ENCODE measurements around the gene GNPNAT1. TPM values are rescaled to one million over a fixed set of nuclear protein-coding genes. Genes with fewer than 3 reads are reported as not detected.
A peak's percentile ranks its signal among the peaks of the same experiment; 100 is the strongest.

Gene GNPNAT1
- polyA plus RNA-seq, 1 of the 3 experiments (the other 2 are of a cell fraction): 15.2 TPM

- Histone ChIP-seq H3K4me2 (no peak overlapping the region), H3K36me3 (replicated peaks in 1 of 2; ENCODE audit: control insufficient read depth in 1 of 2, insufficient read depth in 2 of 2, low read length in 1 of 2) (no peaks in the 10 kb centered on the region), H3K79me2 (ENCODE audit: insufficient read depth) (no peaks in the 10 kb centered on the region), H4K20me1 (ENCODE audit: insufficient read depth) (no peaks in the 10 kb centered on the region), H3K9me3 (no peaks in the 10 kb centered on the region), H3K4me3 (ENCODE audit: low read depth in 2 of 2, low read length in 1 of 2) (no peak overlapping the region), H3K27ac (ENCODE audit: low read depth in 2 of 2, low read length in 1 of 2) (peak overlapping the region; percentile 92 to 95), H3K9ac (peak overlapping the region; percentile 51; the same call in 1 of the 2 replicates), H2AFZ (ENCODE audit: low read depth) (peak overlapping the region; percentile 87; the same call in 1 of the 2 replicates), H3K4me1 (ENCODE audit: control insufficient read depth in 1 of 2, insufficient read depth in 2 of 2, low read depth in 1 of 2, low read length in 1 of 2) (peaks cover 32 to 43% of the 10 kb centered on the region in 2 experiments), H3K9me2 (no peaks in the 10 kb centered on the region), H3F3A (replicated peaks; ENCODE audit: insufficient read depth) (peaks cover 36% of the 10 kb centered on the region), H3K27me3 (ENCODE audit: insufficient read depth) (no peaks in the 10 kb centered on the region)
- WGBS (ENCODE audit: low lambda C conversion rate): 10% methylated on average over 5 of the region's 5 CpGs
- DNase-seq: peak; percentile 67
- ChIA-PET POLR2A (no interaction called here), CTCF (interaction anchor here (0.6 to 1.9 kb wide), 6 partner anchors 10 to 127 kb away, joined by 3 to 6 read pairs (median 3); no protein-coding TSS in a partner anchor)
- TF ChIP-seq ELF1 (IDR thresholded peaks at IDR 0.05) (no peak), USF2 (IDR thresholded peaks at IDR 0.05; ENCODE audit: borderline replicate concordance, low read depth, low read length) (no peak), FOXM1 (IDR thresholded peaks at IDR 0.05; ENCODE audit: low read depth) (0 out of 2 replicates have a peak, but pooled peaks have one; percentile 17), MEF2A (IDR thresholded peaks at IDR 0.05; ENCODE audit: borderline replicate concordance, low read depth) (no peak), GATA2 (CRISPR knock-in tag; IDR thresholded peaks at IDR 0.05) (peak; percentile 47), YY1 (IDR thresholded peaks at IDR 0.05; ENCODE audit: low read depth) (no peak), RCOR1 (IDR thresholded peaks at IDR 0.05; ENCODE audit: low read length) (peak; percentile 57; the same call in 1 of the 2 replicates), TCF12 (IDR thresholded peaks at IDR 0.05) (no peak), CHD2 (IDR thresholded peaks at IDR 0.05; ENCODE audit: low read length, partially characterized antibody) (peak; percentile 37), MXI1 (IDR thresholded peaks at IDR 0.05; ENCODE audit: low read depth, low read length) (no peak; the same call in 1 of the 2 replicates), PBX3 (IDR thresholded peaks at IDR 0.05) (no peak), TEAD4 (IDR thresholded peaks at IDR 0.05; ENCODE audit: borderline replicate concordance, insufficient read depth) (no peak), NRF1 (IDR thresholded peaks at IDR 0.05; ENCODE audit: low read depth, low read length) (no peak), JUND (IDR thresholded peaks at IDR 0.05) (no peak), FOSL2 (IDR thresholded peaks at IDR 0.05; ENCODE audit: borderline replicate concordance, low read depth) (no peak), CTCF (IDR thresholded peaks at IDR 0.05) (no peak), REST (IDR thresholded peaks at IDR 0.05; ENCODE audit: low read depth, low read length) (no peak), EZH2phosphoT487 (IDR thresholded peaks at IDR 0.05; ENCODE audit: borderline replicate concordance, low read depth) (no peak), RAD21 (IDR thresholded peaks at IDR 0.05; ENCODE audit: low read length) (no peak), EP300 (IDR thresholded peaks at IDR 0.05; ENCODE audit: borderline replicate concordance in 1 of 2, low read depth in 1 of 2, low read length in 1 of 2) (peak in 1 of 2 experiments; percentile 19; a peak in 1 of 4 replicates), FOXJ3 (CRISPR knock-in tag; IDR thresholded peaks at IDR 0.05) (no peak), NFIC (IDR thresholded peaks at IDR 0.05; ENCODE audit: borderline replicate concordance) (no peak)
Observed at GRCh38 chr14:52833891-52834290, 42.5 kb upstream of the GNPNAT1 start.

Data from SK-N-SH (cell line).